Activated T-cell treated with anti-CD3 and anti-CD28 coated beads for 4 hours (primary cell): ENCODE measurements around the gene C4A.
"Not testable (repeated sequence)": the region's sequence is repeated elsewhere in the genome, so short reads cannot be mapped to it uniquely, and the experiment has no call there.

Source experiments
- DNase-seq: peaks from one replicate; pipeline ENCODE4 v3.0.0-alpha.2; 2020

Gene C4A

GRCh38 chr6:31961616-31962015, 20.2 kb upstream of the C4A start:
- no peak for DNase-seq

GRCh38 chr6:31963921-31964320, 17.9 kb upstream of the C4A start:
- no peak for DNase-seq

- DNase-seq = no peak
Measured at GRCh38 chr6:31965700-31966099, 16.2 kb upstream of the C4A start.

- DNase-seq = no peak
Measured at GRCh38 chr6:31966506-31966905, 15.4 kb upstream of the C4A start.

GRCh38 chr6:31966997-31967925, 14.6 kb upstream of the C4A start:
- no peak for DNase-seq

- no peak for DNase-seq
Measured at GRCh38 chr6:31967926-31968320, 13.9 kb upstream of the C4A start.

- no peak for DNase-seq
Measured at GRCh38 chr6:31968326-31968725, 13.5 kb upstream of the C4A start.

GRCh38 chr6:31968791-31969711, 12.8 kb upstream of the C4A start:
- DNase-seq = no peak

GRCh38 chr6:31969712-31970603, 11.9 kb upstream of the C4A start:
- no peak for DNase-seq

- DNase-seq = no peak
Measured at GRCh38 chr6:31970604-31971271, 11.1 kb upstream of the C4A start.

- DNase-seq = no peak
Measured at GRCh38 chr6:31971279-31971992, 10.4 kb upstream of the C4A start.

- DNase-seq = peak; percentile 98
Measured at GRCh38 chr6:31971993-31972708, 9.7 kb upstream of the C4A start, which contains the start of gene DXO. DXO (minus strand) TSS chr6:31972138; CDS start chr6:31971675, 463 bp downstream.

GRCh38 chr6:31972709-31973350, 9.0 kb upstream of the C4A start:
- DNase-seq = no peak

GRCh38 chr6:31976065-31976464, 5.8 kb upstream of the C4A start:
- not testable (repeated sequence) for DNase-seq

GRCh38 chr6:31977816-31978431, 3.9 kb upstream of the C4A start:
- DNase-seq = no peak

- DNase-seq = no peak
Measured at GRCh38 chr6:31978831-31979230, 3.0 kb upstream of the C4A start.

- no peak for DNase-seq
Measured at GRCh38 chr6:31979238-31979898, 2.5 kb upstream of the C4A start.

GRCh38 chr6:31980195-31980876, 1.5 kb upstream of the C4A start:
- DNase-seq = not testable (repeated sequence)
